AG20443 (cell line): Measurements from ENCODE around the gene SAMD3.
"Not testable (repeated sequence)": the region's sequence is repeated elsewhere in the genome, so short reads cannot be mapped to it uniquely, and the experiment has no call there.

Experiments used
- DNase-seq: peaks from one replicate; pipeline ENCODE4 v3.0.0; 2012; ENCODE audit warnings: low spot score, mixed read lengths

Gene SAMD3

DNA sequence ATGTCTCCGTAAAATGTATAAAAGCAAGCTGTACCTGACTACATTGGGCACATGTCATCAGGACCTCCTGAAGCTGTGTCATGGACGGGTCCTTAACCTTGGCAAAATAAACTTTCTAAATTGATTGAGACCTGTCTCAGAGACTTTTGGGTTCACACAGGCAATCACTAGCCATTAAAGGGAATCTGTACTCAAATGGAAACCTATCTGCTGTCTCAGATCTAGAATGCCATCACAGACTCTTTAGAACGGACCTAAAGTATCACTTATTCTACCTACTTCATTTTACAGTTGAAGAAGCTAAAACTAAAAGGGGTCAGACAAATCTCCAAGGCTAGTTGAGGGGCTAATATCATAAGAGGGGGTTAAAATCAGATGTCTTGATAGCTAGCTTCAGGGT is 11.1 kb downstream of the SAMD3 start:
- no peak for DNase-seq

DNA sequence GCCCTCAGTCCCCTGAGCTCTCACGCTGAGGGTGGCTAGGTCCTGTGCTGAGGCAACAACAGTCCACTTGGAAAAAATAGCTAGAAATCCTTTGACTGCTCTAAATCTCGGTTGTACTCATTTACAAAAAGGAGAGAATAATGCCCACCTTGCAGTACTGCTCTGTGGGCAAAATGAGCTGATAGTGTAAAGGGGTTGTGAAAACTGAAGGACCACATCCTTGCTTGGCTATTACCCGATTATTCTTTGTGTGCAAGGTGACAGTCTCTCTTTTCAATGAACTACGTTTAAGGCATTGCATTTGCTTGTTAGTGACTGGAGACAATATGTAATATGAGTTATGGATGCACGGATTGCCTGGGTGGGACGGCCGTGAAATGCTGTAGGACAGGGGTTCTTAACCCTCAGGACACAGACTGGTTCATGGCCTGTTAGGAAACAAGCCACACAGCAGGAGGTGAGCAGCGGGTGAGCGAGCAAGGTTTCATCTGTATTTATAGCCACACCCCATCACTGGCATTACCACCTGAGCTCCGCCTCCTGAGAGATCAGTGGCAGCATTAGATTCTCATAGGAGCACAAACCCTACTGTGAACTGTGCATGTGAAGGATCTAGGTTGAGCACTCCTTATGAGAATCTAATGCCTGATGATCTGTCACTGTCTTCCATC is 14.6 kb downstream of the SAMD3 start:
- no peak for DNase-seq

DNA sequence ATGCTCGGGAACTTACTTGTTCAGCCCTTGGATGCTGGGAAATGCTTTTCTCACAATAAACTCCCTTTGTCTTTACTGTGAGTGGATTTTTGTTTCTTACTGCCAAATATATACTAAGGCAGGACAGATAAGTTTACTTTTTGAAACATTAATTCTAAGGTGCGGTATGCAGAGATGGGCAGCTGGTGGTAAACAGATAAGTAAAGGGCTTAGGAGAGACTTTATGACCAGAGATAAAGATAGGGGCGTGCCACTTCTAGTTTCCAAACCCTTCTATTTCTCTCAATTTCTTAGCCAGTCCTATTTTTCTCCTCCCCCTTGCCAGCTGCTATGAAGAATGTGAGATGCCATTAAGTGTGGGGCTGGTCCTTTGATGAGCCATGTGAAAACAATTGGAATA is 16.3 kb downstream of the SAMD3 start:
- no peak for DNase-seq

DNA sequence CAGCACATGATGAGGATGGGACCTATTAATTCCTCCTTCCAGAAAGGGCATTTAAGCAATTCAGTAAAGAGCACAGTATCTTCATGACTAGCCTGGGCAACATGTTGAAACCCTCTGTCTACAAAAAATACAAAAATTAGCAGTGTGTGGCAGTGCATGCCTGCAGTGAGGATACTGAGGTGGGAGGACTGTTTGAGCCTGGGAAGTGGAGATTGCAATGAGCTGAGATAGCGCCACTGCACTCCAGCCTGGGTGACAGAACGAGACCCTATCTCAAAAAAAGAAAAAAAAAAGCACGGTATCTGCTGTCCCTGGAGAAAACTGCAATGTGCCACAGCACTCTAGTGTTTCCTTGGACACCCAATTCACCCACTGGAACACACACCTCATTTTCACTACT is 18.4 kb downstream of the SAMD3 start:
- DNase-seq = no peak

DNA sequence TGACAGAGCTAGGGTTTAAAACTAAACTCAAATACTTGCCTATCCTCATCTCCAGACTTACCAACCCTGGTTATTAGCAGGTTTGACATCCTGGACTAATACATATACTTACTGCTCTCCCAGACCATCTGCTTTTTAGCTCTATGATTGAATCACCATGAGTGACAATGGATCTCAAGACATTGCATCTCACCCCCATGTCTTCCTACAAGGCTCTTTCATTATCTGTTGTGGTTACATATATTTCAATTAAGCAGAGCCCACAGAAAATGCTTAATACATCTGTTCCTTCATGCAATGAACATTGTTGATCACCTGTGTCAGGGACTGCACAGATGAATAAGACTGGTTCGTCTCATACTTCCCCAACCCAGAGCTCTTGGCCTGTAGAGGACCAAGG is 19.4 kb downstream of the SAMD3 start:
- no peak for DNase-seq

DNA sequence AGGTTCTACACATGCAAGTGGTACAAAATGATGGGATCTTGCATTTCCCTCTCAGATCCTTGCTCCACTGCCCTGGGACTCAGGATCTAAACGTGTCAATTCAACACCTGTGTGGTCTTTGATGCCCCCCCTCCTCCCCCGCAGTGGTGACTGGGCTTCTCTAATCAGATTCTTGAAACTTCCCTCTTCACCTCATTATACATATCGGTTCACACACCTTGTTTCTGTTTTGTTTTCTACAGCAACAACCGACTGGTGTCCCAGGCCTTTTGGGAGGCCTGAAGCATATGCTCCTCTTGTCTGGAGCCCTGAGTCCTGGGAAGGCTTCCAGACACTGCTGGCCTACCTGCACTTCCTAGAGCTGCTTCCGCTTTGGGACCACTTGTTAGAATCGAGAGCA is 20.0 kb downstream of the SAMD3 start:
- no peak for DNase-seq

DNA sequence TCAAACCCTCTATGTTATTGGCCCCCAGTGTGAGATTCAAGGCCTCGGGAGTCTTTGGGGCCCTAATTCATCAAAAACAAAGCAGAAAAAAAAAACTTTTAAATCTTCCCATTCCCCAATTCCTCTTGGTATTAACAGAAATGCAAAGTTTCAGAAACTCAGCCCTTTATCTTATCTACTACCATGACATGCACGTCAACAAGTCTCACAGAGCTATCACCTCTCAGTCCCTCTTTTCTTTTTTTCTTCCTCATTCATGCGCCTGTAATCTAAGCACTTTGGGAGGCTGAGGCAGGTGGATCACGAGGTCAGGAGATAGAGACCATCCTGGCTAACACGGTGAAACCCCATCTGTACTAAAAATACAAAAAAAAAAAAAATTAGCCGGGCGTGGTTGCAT is 22.7 kb downstream of the SAMD3 start:
- DNase-seq = no peak

DNA sequence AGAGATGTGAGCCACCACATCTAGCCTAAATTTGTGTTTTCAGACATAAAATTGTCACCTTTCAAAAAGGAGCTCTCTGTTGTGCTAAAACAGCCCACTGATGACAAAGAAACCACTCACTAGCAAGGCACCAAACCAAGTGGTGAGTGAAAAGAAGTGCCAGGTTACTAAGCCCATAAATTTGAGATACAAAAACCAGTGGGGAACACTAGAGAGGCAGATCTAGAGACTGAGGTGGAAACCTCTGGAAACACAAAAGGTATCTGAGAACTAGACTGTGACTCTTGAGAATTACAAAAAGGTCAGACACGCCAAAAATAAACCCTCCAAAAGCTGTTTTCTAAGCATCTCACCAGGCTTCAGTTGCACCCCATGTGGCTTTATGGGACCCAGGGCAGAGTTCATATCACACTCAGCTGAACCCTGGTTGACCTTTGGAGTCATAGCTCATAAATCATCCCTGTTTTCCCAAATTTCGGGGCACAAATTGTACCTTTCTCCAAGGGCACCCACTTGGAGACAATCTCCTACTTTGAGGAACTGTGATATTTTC is 24.2 kb downstream of the SAMD3 start:
- DNase-seq = no peak

DNA sequence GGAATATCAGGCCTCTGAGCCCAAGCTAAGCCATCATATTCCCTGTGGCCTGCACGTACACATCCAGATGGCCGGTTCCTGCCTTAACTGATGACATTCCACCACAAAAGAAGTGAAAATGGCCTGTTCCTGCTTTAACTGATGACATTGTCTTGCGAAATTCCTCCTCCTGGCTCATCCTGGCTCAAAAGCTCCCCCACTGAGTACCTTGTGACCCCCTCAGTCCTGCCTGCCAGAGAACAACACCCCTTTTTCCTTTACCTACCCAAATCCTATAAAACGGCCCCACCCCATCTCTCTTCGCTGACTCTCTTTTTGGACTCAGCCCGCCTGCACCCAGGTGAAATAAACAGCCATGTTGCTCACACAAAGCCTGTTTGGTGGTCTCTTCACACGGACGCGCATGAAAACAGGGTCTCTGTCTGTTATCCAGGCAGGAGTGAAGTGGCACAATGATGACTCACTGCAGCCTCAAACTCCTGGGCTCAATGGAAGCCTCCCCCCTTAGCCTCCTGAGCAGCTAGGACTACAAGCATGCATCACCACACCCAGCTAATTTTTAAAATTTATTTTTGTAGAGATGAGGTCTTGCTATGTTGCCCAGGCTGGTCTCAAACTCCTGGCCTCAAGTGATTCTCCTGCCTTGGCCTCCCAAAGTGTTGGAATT is 24.8 kb downstream of the SAMD3 start:
- not testable (repeated sequence) for DNase-seq

DNA sequence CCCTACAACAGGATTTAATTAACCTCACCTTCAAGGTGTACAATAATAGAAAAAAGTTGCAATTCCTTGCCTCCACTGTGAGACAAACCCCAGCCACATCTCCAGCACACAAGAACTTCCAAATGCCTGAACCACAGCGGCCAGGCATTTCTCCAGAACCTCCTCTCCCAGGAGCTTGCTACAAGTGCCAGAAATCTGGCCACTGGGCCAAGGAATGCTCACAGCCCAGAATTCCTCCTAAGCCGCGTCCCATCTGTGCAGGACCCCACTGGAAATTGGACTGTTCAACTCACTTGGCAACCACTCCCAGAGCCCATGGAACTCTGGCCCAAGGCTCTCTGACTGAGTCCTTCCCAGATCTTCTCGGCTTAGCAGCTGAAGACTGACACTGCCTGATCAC is 28.3 kb downstream of the SAMD3 start:
- DNase-seq = not testable (repeated sequence)

DNA sequence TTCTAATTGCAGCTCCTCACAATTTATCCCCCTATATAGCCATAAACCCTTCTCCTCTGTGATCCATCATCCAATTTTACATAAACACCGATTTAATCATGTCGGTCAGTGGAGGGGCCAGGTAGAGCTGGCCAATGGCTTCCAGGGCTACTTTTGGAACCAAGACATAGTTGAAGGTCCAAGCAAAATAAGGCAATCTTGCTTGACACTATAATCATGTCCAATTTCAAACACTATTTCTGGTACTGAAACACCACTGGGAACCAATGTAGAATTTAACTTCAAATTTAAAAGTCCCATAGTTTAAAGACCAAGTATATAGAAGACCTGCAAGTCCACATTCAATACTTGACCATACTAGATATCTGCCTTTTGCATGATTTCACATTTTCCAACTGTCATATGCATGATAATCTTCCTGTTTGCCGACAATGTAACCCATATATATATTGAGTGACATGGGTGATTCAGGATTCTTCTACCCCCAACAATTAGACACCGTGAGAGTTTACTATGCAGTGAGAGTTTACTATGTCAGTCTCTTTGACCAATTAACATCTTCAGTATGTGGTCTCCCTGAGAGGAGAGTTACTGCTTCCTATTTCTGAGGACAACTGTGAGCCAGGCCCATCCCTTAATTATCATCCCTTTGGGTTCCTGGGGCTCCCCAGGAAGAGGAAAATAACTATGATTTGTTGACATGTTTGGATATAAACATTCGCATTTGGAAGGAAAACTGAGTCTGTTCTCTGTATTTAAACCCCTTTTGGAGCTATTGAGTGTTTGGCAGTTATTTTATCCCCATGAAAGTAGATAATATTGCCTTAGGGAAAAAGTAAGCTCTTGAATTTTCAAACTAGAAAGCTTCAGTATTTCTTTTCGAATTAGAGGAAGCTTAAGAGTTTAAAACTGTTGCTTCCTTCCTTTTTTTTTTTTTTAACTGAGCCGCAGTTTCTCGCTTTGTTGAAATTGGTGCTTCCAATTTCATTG is 31.8 kb downstream of the SAMD3 start:
- no peak for DNase-seq

DNA sequence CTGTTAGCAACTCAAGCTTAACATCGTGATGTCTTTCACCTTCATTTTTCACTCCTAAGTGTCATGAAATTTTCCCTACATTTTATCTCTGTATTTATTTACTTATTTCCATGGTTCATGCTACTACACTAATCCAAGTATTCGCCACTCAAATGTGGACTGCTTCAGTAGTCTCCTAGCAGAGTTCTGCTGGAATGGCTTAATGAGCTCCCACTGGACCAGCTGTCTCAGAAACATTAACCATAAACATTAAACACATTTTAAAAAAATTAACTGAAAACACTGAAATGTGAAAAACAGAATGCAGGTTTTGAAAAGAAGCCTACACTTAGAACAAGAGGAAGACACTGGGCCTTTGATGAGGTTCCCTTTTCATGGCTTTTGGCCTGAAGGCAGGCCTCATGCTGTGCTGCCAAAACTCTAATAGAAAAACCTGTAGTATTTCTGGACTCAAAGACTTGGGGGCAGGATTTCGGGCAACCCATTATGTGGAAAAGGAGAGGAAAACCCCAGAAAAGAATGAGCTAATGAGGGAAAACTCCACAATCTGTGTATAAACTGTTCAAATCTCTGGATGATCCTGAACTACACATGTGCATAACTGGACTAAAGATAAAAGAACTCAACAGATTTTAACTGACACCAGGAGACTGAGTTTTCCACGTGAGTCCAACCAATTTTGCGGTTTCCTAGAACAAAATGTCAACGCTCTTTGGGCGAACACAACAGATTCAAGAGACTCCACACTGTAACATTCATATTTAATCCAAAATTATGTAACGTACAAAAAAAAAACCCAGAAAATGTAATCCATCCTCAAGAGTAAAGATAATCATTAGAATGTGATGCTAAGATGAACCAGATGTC is 33.0 kb downstream of the SAMD3 start:
- DNase-seq = no peak

DNA sequence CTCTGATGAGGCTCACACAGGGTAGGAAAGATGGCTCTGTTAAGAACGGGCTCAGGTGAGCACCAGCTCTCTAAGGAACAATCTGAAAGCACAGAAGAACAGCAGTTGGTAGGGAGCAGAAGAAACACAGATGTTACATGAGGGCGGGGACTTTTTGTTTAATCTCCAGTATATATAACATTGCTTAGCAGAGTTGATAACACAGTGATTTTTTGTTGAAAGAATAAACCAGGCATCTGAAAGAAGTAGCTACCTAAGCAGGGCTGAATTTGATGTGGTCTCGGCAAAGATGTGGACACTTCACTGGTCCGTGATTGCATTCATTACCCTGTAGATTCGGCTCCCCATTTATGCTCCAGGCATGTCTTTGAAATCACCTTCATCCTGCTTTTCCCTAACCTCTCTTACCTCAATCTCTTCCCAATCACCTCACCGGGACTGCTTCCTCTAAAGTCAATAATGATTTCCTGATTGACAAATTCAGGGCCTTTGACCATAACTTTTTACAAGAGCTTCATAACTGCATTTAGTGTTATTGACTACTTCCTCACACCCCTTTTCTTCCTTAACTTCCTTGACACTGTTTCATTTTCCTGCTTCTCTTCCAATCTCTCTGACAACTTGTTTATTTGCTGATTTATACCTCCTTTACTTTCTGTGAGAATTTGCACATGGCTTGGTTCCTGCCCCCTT is 34.4 kb downstream of the SAMD3 start:
- DNase-seq = no peak

DNA sequence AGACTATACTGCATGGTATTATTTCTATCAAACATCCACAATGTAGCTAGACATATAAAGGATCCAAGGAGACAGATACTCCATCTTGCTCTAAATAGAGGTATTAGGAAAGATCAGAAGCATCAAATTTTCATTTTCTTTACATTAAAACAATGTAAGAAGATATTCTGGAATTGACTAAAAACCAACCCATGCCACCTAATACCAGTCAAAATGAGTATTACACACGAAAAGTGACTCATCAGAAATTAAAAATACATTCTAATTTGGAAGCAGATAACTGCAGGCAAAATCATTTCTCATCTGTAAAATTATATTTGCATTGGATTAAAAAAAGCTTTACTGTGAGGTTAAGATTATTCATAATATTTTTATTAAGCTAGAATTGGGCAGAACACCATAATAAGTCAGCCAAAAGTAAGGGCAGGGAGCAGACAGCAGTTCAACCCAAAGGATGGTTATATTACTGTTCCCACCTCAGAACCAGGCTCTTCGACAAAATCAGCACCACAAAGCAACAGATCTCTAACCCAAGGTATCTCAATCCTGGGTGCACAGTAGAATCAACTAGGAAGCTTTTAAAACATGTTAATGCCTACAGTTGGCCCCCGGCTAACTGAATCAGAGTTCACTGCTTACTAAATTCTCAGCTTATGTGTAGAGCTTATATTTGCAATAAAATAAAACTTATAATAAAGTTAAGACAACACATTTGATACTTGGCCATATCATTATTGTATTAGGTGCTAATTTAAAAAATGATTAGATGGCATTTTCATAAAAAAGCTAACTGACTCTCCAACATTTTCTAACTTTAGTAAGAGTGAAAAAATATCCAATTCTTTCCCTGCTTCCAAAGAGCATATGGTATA is 35.2 kb downstream of the SAMD3 start:
- no peak for DNase-seq

DNA sequence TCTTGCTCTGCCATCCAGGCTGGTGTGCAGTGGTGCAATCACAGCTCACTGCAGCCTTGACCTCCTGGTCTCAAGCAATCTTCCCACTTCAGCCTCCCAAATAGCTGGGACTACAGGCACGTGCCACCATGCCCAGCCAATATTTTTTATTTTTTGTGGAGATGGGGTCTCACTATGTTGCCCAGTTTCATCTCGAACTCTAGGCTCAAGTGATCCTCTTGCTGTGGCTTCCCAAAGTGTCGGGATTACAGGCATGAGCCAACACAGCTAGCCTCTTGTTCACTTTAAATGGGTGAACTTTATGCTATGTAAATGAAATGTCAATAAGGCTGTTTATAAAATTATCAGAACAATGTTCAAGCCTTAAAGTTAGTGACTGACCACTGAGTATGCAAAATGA is 37.1 kb downstream of the SAMD3 start:
- no peak for DNase-seq

DNA sequence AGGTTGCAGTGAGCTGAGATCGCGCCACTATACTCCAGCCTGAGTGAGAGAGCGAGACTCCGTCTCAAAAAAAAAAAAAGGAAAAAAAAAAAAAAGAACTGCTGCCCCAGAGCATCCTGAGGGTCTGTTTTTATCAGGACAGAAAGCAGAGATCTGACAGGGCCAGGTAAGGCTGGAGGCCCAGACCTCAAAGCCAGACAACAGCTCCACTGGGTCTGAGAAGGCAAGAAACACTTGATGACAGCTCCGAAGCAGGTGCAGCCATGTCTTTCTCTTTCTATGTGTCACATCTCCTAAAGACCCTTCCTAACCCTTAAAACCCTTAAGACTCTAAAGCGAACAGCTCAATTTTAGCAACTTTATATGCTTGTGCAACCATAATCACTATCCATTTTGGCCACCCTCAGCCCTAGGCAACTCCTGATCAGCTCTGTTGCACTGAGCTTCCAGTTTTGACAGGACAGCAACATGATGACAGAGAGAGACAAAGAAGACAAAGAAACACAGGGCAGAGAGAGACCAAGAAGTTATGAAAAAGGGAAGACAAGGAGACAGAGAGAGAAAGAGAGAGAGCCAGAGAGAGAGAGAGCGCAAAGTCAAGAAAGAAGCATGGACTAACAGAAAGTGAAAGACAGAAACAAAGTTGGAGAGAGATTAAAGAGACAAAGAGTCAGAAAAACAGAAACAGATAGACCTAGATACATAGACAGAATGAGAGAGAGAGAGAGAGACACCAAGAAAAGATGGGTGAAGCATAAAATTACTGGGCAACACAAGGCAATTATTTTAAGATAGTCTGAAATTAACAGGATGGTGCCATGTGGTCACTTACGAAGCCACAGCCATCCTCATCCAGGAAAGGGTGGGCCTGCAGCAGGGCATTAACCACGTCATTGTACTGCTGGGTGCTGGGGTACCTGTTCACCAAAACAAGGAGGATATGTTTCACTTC is 39.2 kb downstream of the SAMD3 start:
- DNase-seq = no peak

DNA sequence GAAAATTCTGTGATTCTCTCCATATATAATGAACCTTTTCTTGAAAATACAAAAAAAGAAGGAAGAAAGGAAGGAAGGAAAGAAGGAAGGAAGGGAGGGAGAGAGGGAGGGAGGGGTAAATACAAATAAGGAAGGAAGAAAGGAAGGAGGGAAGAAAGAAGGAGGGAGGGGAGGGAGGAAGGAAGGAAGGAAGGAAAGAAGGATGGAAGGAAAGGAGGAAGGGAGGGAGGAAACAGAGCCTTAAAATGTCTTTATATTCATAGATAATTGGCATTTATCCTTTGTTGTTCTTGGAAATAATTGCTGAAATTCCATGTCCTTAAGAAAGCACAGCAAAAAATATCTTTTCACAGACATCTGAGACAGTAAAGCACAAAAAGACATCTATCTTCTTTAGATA is 40.3 kb downstream of the SAMD3 start:
- DNase-seq = no peak

DNA sequence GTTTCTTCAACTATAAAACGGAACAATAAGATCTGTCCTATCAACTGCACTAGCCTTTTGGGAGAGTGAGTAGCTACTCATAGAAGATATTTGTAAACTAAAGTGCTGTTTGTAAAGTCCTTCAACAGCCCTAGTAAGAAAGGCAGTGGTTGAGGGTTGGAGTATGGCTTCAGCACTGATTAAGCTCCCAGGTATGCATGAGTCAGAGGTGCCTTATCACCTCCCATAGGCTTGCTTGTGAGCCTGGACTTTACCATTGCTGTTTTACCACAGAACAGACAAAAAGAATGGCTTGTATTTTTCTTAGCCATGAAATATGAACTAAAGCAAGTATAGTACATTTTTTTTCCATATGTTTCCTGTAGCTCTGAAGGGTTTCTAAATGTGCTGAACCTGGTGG is 44.1 kb downstream of the SAMD3 start:
- peak; percentile 79 for DNase-seq

DNA sequence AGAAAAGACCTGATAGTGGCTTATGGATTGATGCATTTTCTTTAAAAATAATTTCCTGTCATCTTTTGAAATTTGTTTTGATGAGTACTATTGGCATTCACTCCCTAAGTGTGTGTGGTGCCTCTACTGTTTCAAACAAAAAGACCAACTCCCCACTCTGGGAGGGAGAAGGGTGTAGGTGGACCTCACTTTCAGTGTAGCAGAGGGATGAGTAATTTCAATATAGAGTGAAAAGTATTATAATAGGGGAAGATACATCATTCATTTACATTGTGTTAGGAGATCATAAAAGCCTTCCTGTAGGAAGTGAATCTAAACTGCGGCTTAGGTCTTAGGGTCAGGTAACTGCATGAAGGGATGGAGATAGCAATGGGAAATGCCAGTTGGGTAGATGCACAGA is 46.4 kb downstream of the SAMD3 start:
- no peak for DNase-seq
